ENCODE data around the gene PRSS22.
A peak's percentile ranks its signal among the peaks of the same experiment; 100 is the strongest.
"Not testable (repeated sequence)": the region's sequence is repeated elsewhere in the genome, so short reads cannot be mapped to it uniquely, and the experiment has no call there.

The PRSS22 gene, protein sequence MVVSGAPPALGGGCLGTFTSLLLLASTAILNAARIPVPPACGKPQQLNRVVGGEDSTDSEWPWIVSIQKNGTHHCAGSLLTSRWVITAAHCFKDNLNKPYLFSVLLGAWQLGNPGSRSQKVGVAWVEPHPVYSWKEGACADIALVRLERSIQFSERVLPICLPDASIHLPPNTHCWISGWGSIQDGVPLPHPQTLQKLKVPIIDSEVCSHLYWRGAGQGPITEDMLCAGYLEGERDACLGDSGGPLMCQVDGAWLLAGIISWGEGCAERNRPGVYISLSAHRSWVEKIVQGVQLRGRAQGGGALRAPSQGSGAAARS

DNA sequence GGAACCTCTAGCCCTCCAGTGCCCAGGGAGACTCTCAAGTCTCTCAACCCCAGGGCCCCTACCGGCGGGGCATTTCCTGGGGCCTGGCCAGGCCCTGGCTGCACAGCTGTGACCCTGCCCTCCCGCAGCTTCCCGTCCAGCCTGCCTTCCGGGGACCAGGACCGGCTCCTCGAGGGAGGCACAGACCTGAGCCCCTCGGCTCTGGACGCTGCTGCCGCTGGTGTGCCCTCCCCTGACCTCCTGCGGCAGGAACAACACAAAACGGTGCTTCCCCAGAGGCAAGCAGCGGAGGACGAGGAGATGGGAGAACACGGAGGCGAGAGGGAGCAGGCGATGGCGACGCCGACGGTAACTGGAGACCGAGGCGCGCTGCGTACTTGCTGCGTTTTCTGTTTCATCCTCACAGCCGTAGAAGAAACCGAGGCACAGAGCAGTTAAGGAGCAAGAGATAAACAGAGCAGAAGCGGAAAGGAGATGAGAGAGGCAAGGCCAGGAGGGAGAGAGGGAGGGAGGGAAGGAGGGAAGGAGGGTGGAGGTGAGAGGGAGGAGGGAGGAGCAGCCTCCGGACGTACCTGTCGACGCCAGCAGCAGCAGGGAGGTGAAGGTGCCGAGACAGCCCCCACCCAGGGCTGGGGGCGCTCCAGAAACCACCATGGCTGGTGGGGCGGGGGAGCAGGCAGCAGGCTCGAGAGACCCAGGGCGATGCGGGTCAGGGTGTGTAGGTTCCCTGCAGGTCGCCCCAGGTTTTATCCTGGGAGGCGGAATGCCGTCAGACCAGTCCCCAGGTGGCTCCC, at the start of gene PRSS22:
Gene PRSS22 (minus strand): TSS at position 720 of the 794 bp plus-strand sequence. CDS start 66 bp downstream, at position 654.
- FAIRE-seq: no peak

DNA sequence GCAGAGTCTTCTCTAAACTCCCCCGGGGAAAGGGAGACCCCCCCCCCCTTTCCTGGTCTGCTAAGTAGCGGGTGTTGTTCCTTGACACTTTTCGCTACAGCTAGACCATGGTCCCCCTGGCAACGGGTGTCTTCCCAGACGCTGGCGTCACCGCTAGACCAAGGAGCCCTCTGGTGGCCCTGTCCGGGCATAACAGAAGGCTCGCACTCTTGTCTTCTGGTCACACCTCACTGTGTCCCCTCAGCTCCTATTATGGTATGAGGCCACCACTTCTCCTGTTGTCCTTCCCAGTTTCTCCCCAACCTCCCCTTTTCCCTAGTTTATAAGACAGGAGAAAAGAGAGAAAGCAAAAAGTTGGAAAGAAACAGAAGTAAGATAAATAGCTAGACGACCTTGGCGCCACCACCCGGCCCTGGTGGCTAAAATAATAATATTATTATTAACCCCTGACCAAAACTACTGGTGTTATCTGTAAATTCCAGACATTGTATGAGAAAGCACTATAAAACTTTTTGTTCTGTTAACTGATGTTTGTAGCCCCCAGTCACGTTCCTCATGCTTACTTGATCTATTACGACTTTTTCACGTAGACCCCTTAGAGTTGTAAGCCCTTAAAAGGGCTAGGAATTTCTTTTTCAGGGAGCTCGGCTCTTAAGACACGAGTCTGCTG, 49.2 kb upstream of the PRSS22 start:
- FAIRE-seq: not testable (repeated sequence)

DNA sequence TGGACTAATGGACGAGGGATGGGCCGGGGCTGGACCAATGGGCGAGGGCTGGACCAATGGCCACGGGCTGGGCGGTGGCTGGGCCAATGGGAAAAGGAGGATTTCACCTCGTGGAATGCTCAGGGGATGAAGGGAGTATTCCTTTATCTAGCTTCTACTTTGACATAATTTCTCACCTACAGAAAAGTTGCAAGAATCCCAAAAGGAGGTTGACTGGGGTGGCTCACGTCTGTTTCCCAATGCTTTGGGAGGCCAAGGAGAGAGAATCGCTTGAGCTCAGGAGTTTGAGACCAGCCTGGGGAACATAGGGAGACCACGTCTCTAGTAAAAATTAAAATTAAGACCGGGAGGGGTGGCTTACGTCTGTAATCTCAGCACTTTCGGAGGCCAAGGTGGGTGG, 48.0 kb upstream of the PRSS22 start:
- no peak for FAIRE-seq

DNA sequence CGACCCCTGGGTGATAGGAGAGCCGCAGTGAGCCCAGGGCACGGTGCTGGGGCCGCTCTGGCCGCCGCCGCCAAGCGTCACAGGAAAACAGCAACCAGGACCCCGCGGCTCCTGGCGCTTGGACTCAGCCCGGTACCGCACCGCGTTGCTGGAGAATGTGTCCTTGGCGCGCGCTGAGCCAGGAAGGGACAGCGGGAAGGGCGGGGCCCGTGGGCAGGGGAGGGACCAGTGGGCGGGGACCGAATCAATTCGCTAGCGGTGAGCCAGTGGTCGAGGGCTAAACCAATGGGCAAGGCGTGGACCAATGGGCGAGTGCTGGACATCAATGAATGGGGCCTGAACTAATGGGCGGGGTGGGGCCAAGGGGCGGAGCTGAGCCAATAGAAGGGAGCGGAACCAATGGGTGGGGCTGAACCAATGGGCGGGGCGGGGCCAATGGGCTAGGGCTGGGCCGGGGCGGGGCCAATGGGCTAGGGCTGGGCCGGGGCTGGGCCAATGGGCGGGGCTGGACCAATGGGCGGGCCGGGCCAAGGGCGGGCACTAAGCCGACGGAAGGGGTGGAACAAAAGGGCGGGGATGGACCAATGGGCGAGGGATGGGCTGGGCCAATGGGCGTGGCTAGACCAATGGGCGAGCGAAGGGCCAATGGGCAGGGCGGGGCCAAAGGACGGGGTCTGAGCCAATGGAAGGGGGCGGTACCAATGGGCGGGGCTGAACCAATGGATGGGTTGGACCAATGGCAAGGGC, 47.4 kb upstream of the PRSS22 start:
- FAIRE-seq: peak; percentile 97

DNA sequence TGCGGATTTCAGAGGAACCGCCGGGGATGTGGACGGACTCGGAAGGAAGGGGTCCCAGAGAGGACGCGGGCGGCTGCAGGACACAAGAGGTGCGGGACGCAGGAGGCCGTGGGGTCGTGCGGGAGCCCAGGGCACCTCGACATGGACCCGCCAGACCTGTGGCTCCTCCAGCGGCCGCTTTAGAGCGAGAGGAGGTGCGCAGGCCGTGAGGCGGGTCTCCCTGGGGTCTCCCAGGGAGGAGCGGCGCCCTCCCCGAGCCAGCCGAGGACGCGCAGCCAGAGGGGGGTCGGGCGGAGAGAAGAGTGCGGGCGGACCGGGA, 46.9 kb upstream of the PRSS22 start:
- FAIRE-seq: no peak

DNA sequence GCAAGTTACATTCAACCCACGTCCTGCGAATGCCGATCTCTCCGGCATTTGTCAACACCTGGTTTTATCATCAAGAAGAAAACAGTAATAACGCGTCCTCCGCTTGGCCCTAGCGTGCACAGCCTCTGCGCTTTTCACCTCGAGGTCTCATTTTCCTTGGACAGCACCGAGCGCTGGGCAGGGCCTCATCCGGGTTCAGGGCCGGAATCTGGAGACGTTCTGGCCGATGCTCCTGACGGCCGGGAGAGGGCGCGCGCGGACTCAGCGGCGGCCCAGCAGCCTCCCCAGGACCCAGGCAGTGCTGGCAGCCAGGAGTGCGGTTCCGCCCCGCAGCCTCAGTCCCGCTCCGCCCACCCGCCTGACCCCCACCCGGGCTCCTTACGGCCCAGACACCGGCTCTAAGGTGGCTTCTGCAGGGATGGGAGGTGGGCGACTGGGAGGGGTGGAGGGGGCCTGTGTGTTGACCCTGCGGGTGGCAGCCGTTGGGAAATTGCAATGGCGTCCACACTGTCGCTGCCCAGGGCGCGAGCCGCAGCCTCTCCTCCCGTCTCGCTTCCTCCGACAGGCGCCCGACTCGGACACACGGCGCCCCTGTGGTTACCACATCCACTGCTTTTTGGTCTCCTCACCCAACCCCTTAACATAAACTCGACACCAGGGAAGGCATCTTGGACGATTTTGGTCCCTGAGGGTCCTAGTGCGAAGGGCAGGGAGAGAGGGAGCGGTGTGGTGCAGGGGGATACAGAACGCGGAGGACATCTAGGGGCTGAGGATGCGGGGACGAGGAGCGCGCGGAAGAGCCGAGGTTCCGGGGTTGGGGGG, 46.3 kb upstream of the PRSS22 start:
- peak; percentile 92 for FAIRE-seq

DNA sequence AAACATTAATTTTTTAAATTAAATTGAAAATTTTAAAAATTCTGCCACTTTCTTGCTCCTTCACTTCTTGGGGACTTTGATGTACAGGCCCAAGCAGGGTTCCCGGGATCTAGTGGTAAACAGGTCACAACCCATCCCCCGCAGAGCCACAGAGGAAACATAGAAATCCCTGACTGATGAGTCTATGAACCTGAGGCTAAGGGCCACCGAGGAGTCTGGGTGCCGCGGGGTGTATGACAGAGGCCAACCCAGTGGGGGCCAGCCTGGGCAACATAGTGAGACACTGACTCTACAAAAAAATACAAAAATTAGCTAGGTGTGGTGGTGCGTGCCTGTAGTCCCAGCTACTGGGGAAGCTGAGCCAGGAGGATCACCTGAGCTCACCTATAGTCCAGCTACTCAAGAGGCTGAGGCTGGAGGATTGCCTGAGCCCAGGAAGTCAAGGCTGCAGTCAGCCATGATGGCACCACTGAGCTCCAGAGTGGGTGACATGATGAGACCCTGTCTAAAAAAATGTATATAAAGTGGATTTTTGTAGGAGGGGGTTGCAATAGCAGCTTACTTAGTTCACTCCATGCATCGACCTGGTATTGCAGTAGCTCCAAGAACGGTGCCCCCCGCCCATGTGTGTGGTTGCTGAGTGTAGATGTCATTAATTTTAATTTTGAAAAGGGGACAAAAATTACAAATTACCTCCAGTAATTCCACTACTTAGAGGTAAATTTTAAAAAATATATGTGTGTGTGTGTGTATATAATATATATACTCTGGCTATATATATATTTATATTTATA, 44.6 kb upstream of the PRSS22 start:
- no peak for FAIRE-seq

DNA sequence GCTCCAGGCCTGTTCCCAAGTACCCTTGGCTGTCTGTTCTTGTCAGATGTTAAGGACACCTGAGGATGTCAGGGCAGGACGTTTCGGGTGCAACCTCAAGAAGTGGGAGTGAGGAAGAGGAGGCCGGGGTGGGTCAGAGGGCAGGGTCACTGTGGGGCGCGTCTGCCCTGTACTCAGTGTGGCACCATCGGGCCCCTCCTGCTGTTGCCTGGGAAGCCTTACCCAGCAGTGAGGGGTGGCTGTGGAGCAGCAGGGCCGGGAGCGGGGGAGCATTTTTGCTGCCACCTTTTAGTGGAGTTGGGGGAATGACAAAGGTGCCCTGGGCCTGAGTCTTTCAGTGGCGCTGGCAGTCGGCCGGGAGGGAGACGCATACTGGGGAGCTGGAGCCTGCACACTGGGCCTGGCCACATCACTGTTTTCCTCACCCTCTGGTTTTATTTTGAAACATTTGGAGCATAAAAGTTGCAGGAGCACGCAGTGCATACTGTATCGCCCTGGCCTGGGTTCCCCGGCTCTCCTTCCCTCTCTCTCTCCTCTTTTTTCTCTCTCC, 42.6 kb upstream of the PRSS22 start:
- no peak for FAIRE-seq

DNA sequence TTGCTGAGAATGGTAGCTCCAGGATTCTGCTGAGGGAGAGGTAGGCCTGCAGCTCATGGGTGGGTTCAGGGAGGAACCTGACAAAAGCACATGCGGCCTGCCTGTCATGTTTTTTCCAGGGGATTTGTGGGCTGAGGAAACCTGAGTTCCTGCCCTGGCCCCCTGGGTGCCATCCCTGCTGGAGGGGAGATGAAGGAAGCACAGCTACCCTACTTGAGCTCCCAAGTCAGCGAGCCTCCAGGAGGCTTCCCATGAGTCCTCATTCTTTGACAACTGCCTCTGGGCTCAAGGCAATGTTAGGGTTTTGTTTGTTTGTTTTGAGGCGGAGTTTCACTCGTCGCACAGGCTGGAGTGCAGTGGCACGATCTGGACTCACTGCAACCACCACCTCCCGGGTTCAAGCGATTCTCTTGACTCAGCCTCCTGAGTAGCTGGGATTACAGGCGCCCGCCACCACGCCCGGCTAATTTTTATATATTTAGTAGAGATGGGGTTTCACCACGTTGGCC, 41.6 kb upstream of the PRSS22 start:
- FAIRE-seq: no peak

DNA sequence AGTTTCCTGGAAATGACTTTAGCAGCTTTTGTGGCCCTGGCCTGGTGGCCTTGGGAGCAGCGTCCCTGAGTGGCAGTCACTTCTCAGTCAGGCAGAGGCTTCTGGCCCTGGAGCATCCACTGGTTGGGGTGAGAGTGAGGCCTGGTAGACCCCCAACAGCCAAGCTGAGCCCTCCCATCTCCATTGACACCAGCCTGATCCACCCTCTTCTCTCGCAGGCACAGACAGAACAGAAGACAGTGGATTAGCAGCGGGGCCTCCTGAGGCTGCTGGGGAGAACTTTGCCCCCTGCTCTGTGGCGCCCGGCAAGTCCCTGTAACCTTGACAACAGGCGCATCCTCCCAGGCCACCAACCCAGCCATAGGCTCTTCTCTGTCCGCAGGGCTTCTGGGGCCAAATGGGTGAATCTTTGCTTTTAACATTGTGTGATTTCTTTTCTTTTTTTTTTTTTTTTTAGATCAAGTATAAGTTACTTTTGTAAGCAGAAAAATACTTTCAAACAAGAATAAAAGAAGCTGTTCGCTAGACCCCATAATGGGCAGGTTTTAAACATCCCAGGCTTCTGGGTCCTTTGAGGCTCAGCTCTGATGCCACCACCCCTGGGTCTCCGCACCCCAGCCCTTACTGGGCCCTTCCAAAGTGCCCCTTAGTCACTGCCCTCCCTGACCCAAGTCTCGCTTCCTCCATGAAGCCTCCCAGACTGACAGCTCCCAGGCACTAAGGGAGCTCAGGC, 41.0 kb upstream of the PRSS22 start:
- no peak for FAIRE-seq

DNA sequence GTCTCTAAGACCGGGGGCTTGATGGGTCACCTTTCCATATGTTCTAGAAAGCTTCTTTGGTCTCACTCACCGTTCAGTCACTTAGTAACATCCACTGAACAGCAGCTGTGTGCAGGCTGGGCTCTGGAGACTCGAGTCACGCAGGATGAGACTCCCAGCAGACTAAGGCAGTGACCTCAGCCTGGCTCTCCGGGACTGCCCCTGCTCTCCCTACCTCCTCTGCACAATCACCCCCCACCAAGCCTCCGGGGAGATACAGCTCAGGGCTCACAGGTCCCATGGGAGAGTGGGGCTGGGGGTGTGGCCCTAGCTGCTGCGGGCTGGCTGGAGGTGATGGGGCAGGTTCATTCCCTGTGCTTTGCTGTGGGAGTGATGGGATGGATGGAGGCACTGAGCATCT, 39.1 kb upstream of the PRSS22 start:
- FAIRE-seq: no peak

DNA sequence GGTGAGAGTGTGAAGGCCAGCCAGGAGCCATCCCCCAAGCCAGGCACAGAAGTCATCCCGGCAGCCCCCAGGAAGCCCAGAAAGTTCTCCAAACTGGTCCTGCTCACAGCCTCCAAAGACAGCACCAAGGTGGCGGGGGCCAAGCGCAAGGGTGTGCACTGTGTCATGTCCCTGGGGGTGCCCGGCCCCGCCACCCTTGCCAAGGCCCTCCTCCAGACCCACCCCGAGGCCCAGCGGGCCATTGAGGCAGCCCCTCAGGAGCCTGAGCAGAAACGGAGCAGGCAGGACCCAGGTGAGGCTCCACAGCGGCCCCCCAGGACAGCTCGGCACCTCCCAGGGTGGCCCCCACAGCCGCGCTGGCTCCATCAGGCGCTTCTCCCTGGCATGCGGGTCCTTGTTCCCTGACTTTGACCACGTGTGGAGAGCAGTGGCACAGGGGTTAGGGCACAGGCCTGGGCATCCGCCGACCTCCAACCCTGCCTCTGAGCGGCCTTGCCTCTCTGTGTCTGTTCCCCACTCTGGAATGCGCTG, 38.6 kb upstream of the PRSS22 start:
- no peak for FAIRE-seq

DNA sequence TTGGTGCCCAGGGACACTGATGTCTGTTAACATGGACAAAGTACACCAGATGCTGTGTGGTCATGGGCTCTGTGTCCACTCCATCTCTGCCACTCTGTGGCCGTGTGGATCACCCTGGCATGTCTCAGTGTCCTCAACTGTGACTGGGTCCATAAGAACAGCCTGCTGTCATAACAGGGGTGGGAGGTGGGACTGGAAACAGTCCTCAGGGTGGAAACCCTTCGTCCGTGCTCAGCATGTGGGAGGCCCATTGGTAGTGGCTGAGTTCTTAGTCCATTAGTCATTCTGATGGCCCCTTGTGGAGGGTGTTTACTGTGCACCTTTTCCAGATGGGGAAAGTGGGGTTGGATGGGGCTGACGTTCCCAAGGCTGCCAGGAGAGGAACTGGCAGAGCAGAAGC, 37.8 kb upstream of the PRSS22 start:
- no peak for FAIRE-seq

DNA sequence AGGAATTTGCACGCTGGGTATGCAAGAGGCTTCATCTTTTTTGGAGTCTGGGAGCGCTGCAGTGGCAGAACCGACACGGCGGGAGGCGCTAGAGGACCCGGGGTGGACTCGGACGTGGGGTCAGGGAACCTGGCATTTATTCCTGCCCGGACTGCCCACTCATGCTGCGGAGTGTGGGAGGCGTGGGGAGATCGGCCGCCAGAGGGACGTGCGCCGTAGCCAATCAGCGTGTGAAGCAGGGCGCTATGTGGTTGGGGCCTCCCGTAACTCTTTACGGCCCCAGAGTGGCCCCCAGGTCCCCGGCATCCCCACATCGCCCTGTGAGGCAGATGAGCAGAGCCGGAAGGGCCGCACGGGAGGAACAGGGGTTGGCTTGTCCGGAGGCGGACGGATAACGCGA, 36.3 kb upstream of the PRSS22 start:
- FAIRE-seq: no peak

DNA sequence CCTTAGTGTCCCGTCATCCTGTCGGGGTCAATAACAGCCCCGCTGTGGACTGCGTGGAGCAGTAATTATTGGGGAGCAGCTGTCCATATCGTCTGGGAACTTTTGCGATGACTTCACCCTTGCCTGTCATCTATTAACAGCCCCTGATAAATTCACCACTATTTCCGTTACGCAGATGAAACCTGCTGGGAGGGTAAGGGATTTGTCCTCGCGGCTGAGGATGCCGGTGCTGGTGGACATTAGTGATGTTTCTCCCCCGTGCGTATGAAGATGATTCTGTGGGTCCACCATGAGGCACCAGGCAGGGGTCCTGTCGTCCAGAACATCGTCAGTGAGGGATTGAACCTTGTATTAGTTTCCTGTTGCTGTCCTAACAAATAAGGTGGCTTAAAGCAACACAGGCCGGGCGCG, 26.1 kb upstream of the PRSS22 start:
- no peak for FAIRE-seq

DNA sequence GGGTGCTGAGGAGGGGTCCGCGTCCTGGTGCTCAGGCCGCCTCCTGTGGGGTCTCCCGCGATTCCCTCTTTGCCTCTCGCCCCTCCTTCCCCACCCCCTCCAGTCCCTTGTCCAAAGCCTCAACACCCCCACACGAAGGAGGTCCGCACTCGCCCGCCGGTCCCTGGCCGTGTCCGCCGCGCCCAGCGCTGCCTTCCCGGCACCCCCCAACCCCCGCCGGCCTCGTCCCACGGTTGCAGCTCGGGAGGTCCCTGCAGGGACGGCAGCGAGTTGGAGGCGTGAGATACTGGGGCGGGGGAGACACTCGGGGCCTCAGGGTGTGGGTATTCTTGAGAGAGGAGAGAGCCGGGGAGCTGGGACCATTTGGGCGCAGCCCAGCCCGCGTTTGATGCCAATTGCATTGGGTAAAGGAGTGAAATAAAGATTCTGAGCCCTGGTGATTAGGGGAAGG, 25.5 kb upstream of the PRSS22 start:
- FAIRE-seq: no peak

DNA sequence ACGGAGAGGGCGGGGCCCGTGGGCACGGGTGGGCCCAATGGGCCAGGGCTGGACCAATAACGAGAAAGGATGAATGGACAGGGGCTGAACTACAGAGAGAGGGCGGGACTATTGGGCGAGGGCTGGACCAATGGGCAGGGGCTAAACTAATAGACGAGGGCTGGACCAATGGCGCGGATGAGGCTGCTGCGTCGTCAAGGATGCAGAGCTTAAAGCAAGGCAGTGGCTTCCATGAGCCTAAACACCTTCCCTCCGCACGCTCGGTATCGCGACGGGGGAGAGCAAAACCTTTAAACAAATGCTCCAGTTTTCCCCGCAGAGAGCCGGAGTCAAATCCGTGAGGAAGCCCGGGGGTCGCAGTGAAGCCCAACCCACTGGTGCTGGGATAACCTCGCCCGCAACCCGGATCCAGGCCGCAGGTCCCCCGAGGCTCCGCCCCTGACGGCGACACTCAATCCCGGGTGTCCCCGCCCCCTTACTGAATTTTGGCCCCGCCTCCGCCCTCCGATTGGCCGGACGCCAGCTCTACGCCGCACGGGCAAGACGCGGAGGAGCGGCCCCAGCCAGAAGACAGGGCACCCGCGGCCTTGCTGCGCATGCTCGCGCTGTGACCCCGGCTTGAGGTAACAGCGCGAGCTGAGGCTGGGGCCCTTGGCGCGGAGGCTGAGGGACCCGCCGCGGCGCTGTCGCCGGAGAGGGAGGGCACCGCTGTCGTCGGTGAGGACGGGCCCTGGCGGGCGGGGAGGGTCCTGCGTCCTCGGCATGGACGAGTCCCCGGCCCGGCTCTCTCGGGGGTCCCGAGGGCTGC, 24.9 kb upstream of the PRSS22 start, which contains the start of gene FLYWCH2:
Gene FLYWCH2 (plus strand): TSS at position 566 of the 808 bp plus-strand sequence. CDS start 13,235 bp downstream, outside the sequence.
- FAIRE-seq: peak; percentile 97

DNA sequence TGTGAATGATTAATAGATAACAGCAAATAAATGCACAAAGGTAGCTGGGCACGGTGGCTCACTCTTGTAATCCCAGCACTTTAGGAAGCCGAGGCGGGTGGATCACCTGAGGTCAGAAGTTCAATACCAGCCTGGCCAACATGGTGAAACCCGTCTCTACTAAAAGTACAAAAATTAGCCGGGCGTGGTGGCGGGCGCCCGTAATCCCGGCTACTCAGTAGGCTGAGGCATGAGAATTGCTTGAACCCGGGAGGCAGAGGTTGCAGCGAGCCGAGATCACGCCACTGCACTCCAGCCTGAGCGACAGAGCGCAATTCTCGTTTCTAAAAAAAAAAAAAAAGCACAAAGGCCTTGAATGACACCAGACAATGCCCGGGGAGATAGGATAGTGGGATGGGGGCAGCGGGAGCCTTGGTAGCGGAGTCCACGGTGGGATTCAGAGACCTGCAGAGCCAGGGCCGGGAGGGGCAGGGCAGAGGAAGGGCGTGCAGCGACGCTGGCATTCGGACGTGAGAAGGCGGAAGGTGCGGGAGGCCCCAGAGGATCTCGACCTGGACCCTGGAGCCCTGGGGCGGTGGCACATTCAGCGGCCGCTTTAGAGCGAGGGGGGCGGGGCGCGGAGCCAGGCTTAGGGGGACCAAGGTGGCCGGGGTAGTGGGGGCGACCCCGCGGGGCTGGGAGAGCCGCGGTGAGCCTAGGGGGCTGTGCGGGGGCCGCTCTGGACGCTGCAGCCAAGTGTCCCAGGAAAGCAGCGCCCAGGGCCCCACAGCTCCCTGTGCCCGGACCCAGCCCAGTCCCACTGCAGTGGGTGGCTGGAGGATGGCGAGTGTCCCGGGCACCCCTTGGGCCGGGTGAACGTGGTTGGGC, 24.0 kb upstream of the PRSS22 start:
- FAIRE-seq: no peak

Data from G401.6 (cell line).